Stimulated activated CD8-positive, alpha-beta memory T cell treated with anti-CD3 and anti-CD28 coated beads, Interleukin-4, amount 100 ng/mL, for 24 hours (primary cell): Measurements from ENCODE around the gene CHID1.

ENCODE experiments used
- DNase-seq: peaks from one replicate; pipeline ENCODE4 v3.0.0-alpha.2; 2020; ENCODE audit warnings: low read depth

Gene CHID1

DNA sequence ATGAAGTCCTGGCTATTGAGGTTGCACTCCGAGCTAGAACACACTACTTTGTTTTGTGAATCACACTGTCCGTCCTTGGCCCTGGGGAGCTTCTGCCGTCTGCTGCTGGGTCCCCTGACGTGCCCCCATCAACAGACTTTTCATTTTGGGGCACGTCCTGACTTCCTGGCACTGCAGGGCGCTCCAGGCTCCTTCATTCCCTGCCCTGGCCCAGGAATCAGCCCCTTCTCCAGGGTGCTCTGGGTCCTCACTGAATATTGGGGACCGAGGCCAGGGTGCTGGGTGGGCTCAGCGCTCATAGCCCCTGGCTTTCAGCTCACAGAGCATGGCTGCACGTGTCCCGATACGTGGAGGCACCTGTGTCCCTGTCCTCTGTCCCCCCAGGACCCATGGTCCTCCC, 45.7 kb downstream of the CHID1 start:
- no peak for DNase-seq

DNA sequence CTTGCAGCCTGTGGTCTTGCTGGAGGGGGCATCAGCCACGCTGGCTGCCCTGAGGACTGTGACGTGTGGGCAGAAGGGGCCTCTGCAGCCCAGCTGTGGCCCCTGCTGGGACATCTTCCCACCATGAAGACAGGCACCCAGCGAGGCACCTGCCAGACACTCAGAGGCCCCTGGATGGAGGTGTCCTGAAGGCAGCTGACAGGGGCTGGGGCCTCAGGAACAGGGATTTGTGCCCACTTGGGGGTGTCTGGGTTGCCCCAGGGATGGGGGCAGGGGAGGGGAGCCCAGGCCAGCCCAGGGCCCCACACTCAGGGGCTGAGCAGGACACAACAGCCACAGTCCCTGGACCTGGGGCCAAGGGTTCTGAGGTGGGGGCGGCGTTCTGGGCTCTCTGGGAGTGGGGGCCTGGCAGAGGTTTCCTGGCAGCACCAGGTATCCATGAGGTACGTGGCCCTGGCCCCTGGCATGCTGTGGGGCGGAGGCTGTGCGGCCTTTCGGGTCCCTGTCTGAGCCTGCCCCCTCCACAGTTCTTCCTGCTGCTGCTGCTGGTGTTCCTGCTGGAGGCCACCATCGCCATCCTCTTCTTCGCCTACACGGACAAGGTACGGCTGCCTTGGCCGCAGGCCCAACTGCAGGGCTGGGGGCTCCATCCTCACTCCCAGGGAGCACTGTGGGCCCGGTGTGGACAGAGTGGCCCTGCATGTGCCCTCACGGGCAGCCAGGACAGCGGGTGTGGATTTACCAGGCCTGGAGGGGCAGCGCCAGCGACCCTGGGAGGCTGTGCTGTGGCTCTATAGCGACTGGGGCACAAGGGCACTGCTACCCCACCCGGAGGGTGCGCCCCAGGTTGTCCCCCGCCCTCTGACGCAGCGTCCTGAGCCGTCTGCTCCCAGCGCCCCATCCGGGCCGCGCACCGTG, 46.4 kb downstream of the CHID1 start:
- no peak for DNase-seq

DNA sequence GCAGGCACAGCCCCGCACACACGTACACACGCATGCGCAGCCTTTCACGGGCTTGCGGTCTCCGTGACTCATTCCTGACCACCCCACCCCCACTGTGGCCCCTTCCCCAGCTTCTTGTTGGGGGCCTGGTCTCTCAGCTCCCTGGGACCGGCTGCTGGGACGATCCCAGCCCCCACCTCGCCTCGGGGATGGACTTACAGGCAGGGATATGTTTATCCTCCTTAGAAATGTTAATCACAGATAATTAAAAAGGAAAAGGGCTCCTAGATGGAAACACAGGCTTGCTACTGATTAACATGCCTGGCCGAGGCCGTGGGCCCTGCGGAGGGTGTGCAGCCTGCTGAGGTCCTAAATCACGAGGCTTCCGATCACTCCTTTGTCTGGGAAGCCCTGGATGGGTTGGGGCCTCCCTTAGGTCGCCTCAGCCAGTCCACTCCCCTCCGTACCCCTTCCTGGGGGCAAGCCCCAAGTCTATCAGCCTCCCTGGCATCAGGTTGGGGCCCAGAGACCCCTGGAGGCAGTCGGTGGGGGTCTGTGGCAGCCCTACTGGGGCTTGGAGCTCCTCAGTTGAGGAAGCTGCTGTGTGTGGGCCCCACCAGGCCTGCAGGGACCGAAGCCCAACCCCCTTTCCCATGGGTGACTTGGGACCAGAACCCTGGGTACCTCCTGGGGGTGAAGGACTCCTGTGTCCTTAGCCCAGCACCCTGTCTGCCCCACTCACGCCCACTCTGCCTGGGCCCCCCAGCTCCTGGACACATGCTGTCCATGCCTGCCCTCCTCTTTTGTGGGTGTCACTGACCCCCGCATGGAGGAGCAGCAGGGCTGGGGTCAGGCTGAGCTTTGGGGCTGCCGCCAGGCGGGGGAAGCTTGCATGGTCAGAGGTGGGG, 47.3 kb downstream of the CHID1 start:
- DNase-seq: no peak

GRCh38 chr11:862696-863022, 48.0 kb downstream of the CHID1 start:
- no peak for DNase-seq

DNA sequence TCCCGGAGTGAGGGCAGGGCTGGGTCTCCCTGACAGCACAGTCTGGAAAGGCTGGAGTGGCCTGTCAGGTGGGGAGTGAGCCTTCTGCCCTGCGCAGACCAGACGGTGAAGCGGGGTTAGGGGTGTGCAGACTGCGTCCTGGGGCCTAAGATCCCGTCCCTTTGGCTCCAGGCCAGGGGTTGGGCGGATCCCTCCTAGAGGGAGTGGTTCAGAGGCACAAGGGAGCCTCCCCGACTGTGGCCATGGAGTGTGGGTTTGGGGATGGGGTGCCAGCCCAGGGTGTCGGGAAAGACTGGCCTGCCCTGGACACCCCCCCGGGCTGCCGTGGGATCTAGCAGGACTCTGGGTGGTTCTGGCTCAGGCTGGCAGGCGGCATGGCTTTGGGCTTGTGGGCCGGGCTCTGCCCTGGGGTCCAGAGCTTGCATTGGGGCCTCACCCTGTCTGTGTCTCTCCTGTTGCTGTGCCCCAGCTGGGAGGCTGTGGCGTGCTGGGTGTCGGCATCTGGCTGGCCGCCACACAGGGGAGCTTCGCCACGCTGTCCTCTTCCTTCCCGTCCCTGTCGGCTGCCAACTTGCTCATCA, 48.4 kb downstream of the CHID1 start:
- no peak for DNase-seq

- DNase-seq: no peak
Observed at GRCh38 chr11:861105-861479, 49.5 kb downstream of the CHID1 start.

GRCh38 chr11:860234-861104, 50.1 kb downstream of the CHID1 start:
- DNase-seq: no peak

DNA sequence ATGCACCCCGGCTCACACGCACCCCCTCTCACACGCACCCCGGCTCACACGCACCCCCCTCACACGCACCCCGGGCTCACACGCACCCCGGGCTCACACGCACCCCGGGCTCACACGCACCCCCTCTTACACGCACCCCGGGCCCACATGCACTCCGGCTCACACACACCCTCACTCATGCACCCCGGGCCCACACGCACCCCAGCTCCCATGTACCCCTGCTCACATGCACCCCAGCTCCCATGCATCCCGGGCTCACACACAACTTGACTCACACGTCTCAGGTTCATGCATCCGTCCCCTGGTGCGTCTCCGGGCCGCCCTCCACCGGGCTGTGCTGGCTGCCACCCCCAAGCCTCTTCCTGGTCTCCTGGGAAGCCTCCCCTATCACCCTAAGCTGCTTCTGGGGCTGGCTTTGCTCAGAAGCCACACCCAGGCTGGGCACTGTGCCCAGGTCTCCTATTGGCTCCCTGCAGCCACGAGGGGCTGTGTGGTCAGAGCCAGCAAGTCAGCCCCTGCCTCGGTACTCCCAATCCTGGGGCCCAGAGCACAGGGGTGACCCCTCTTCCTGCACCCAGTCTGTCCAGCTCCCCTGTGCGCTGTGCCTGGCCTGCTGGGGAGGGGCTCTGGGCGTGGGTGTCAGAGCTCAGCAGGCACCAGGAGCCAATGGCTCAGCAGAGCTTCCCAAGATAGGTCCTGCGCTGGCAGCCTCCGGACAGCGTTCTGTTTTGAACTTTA, 51.0 kb downstream of the CHID1 start:
- no peak for DNase-seq

GRCh38 chr11:858762-859339, 51.8 kb downstream of the CHID1 start:
- DNase-seq: no peak

GRCh38 chr11:858053-858761, 52.4 kb downstream of the CHID1 start:
- DNase-seq: no peak

GRCh38 chr11:856397-856796, 54.2 kb downstream of the CHID1 start:
- no peak for DNase-seq

- DNase-seq: no peak
Observed at GRCh38 chr11:855796-856195, 54.8 kb downstream of the CHID1 start.

DNA sequence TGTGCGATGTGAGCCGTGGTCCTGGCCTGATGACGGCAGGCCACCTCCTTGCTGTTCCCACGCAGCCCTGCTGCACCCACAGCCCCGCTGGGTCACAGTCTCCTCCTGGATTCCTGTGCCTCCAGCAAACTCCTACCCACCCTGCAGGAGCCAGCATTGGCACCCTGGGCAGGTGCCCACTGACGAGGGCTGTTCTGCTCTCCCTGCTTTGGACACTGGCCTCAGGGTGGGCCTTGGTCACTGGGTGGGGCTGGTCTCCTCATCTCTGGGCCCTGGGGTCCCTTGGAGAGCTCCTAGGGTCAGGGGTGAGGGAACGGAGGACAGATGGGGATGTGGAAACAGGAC, 55.3 kb downstream of the CHID1 start:
- DNase-seq: no peak

DNA sequence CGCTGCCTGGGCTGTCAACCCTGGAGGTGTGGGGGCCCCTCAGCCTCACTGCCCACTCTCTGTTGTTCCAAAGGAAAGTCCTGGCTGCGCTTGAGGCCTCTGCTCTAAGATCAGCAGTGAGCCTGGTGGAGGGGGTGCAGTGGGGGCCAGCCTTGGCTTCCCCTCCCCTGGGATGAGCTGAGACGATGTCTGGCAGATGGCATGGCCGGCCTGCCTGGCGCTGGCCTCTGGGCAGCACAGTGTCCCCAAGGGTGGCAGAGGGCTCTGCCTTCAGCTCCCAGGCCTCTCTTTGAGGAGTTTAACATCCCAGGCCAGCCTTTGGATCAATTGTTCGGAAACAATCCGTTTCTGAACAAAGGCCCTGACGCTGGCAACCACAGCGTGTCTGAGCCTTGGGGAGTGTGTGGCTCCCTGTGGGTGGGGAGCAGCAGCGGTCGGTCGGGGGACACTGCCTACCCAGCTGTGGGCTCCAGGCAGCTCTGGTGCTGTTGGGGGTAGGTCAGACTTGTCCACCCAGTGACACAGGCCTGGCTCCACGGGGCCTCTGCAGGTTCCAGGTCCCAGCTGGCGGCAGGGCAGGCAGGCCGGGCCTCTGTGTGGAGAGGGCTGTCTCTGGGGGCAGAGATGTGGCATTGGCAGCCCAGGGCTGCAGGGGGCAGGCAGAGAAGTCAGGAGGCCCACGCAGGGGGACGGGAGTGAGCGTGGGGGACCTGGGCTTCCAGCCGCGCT, 55.8 kb downstream of the CHID1 start:
- DNase-seq: no peak

GRCh38 chr11:853682-854448, 56.7 kb downstream of the CHID1 start:
- no peak for DNase-seq

- no peak for DNase-seq
Observed at GRCh38 chr11:852762-853161, 57.8 kb downstream of the CHID1 start.

DNA sequence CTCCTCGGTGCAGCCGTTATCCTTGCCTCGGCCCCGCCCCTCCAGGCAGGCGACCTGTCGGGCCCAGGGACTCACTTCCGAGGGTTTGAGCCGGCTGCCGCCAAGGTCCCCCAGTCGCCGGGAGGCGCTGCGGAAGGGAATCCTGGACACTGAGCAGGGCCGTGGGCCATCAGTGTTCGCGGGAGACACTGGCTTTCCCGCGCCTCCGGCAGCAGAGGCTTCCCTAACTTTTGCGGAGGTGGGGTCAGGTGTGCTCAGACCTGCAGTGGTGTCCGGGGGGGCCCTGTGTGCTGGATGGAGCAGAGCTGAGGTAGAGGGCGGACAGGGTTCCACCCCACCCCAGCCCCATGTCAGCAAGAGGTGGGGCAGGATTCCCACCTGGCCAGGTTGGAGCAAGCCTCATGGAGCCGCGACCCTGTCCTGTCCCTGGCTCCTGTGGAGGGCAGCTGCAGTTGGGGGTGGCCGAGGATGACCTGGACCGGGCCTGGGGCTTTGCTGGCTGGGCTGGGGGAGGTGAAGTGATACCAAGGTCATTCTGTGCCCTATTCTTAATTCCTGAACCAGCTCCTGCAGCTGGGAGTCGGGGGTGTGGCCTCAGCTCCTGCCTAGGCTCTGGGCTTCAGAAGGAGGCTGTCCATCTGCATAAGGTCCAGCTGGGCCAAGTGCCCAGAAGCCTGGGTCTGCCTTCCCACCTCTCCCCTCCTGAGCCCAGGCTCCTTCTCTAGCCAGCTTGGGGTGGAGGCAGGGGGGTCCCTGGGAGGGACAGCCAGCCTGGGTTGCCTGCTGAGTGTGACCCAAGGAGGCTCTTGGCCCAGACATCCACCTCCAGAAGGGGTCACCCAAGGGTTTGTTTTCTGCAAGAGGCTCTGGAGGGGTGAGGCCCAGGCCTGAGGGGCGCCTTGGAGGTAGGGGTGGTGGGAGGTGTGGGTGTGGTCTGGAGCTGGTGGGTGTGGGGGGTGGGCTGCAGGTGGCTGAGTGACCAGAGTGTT, 59.5 kb downstream of the CHID1 start:
- DNase-seq: no peak
